GM12801 (cell line): ENCODE data around the gene HCLS1.

Experiments
- CTCF ChIP-seq: IDR thresholded peaks from one replicate; pipeline ENCODE4 v1.5.1; 2011; ENCODE audit warnings: control low read depth; ENCODE audit not compliant: insufficient read length; ENCODE audit errors: extremely low read depth

HCLS1 gene

GRCh38 chr3:121619691-121620090 is 41.0 kb downstream of the HCLS1 start:
- TF ChIP-seq CTCF: no peak

- no peak for TF ChIP-seq CTCF
These were observed 54.6 kb downstream of the HCLS1 start for GRCh38 chr3:121606106-121606505.

GRCh38 chr3:121604759-121605158 is 55.9 kb downstream of the HCLS1 start:
- no peak for TF ChIP-seq CTCF

GRCh38 chr3:121601212-121601812 is 59.4 kb downstream of the HCLS1 start:
- TF ChIP-seq CTCF: no peak

- TF ChIP-seq CTCF: no peak
These were observed 62.1 kb downstream of the HCLS1 start for GRCh38 chr3:121598564-121598963.

- no peak for TF ChIP-seq CTCF
These were observed 64.8 kb downstream of the HCLS1 start for GRCh38 chr3:121595765-121596406.

- no peak for TF ChIP-seq CTCF
These were observed 65.9 kb downstream of the HCLS1 start for GRCh38 chr3:121594850-121595249.
